IMR-90 (cell line): ENCODE data around the gene FRMD3. TPM values are rescaled to one million over a fixed set of nuclear protein-coding genes. Genes with fewer than 3 reads are reported as not detected.

ENCODE experiments used
- ATAC-seq: fragments of 200-7000 bp; cut with Tn5 transposase; 2 replicates; pipeline ENCODE4 v1.9.1; 2020; ENCODE audit warnings: low read depth, mild to moderate bottlenecking, moderate library complexity
- BruUV-seq: library from RNA; stranded (reverse); fragments of 400-500 nt; replicated peaks from 2 replicates; lab custom pipeline; 2021; lab: Mats Ljungman, UMichigan
- CTCF ChIA-PET: fragments of 300-600 bp; formaldehyde crosslinking; extraction: SDS; loops from one replicate; lab custom pipeline; 2021; ENCODE audit warnings: antibody characterized with exemption; lab: Yijun Ruan, JAX
- POLR2A ChIA-PET: fragments of 300-600 bp; sonication (Branson Sonifier 250); formaldehyde crosslinking; loops from one replicate; lab custom pipeline; 2022; ENCODE audit warnings: antibody characterized with exemption; ENCODE audit not compliant: unreplicated experiment; lab: Charles Lee
- DNase-seq: peaks from one replicate; pipeline ENCODE4 v3.0.0; 2013
- H2AFZ ChIP-seq: replicated peaks from 2 replicates; pipeline ENCODE3; 2013; ENCODE audit warnings: low read length, mild to moderate bottlenecking; ENCODE audit not compliant: poor library complexity
- H2AK5ac ChIP-seq: 2 replicates; pipeline ENCODE4 v1.6.1; 2013; ENCODE audit warnings: low read depth, low read length, inconsistent platforms
- H2AK9ac ChIP-seq: replicated peaks from 2 replicates; pipeline ENCODE3; 2013; ENCODE audit warnings: mild to moderate bottlenecking, low read depth, low read length, moderate library complexity; ENCODE audit not compliant: poor library complexity
- H2BK120ac ChIP-seq: 2 replicates; pipeline ENCODE4 v1.6.1; 2013; ENCODE audit warnings: low read depth, low read length, inconsistent platforms
- H2BK15ac ChIP-seq: 3 replicates; pipeline ENCODE4 v1.6.1; 2013; ENCODE audit warnings: low read depth, low read length, inconsistent platforms
- H2BK20ac ChIP-seq: 2 replicates; pipeline ENCODE4 v1.6.1; 2013; ENCODE audit warnings: low read depth, mild to moderate bottlenecking, inconsistent platforms, low read length, moderate library complexity
- H2BK5ac ChIP-seq: 2 replicates; pipeline ENCODE4 v1.6.1; 2013; ENCODE audit warnings: mild to moderate bottlenecking, low read depth, low read length, inconsistent platforms; ENCODE audit not compliant: poor library complexity, severe bottlenecking
- H3K14ac ChIP-seq: replicated peaks from 2 replicates; pipeline ENCODE4 v1.6.1; 2013; ENCODE audit warnings: low read depth, low read length, inconsistent platforms
- H3K18ac ChIP-seq: 2 replicates; pipeline ENCODE4 v1.6.1; 2013; ENCODE audit warnings: low read depth, low read length, control low read depth
- H3K23ac ChIP-seq: 2 replicates; pipeline ENCODE4 v1.6.1; 2013; ENCODE audit warnings: low read depth, low read length, inconsistent platforms
- H3K27ac ChIP-seq: 2 replicates; pipeline ENCODE4 v1.5.1; 2013; ENCODE audit warnings: mild to moderate bottlenecking, control low read depth, low read length; ENCODE audit not compliant: insufficient read depth
- H3K27me3 ChIP-seq: 2 replicates; pipeline ENCODE4 v1.6.1; 2013; ENCODE audit warnings: low read length; ENCODE audit not compliant: control insufficient read depth, insufficient read depth
- H3K36me3 ChIP-seq: 2 replicates; pipeline ENCODE4 v1.6.1; 2013; ENCODE audit warnings: low read length, mixed read lengths; ENCODE audit not compliant: control insufficient read depth, insufficient read depth
- H3K4ac ChIP-seq: 2 replicates; pipeline ENCODE4 v1.6.1; 2013; ENCODE audit warnings: low read depth, low read length, inconsistent platforms
- H3K4me1 ChIP-seq: 2 replicates; pipeline ENCODE4 v1.6.1; 2013; ENCODE audit warnings: low read length, mixed read lengths; ENCODE audit not compliant: control insufficient read depth, insufficient read depth
- H3K4me2 ChIP-seq: 2 replicates; pipeline ENCODE4 v1.6.1; 2013; ENCODE audit warnings: low read depth, mild to moderate bottlenecking, control low read depth, low read length, moderate library complexity
- H3K4me3 ChIP-seq: 2 replicates; pipeline ENCODE4 v1.5.1; 2013; ENCODE audit warnings: low read depth, mild to moderate bottlenecking, control low read depth, low read length, moderate library complexity; ENCODE audit not compliant: insufficient read depth
- H3K56ac ChIP-seq: 2 replicates; pipeline ENCODE4 v1.6.1; 2013; ENCODE audit warnings: low read length, inconsistent platforms; ENCODE audit not compliant: insufficient read depth; ENCODE audit errors: extremely low read depth
- H3K79me1 ChIP-seq, 2 experiments: 2 replicates each; pipeline ENCODE4 v1.6.1; 2013; ENCODE audit warnings: low read length in 2 of 2, inconsistent platforms in 1 of 2, low read depth in 1 of 2
- H3K9ac ChIP-seq: 2 replicates; pipeline ENCODE4 v1.6.1; 2013; ENCODE audit warnings: low read depth, low read length, control low read depth
- H3K9me1 ChIP-seq: 2 replicates; pipeline ENCODE4 v1.6.1; 2013; ENCODE audit warnings: low read length, inconsistent platforms; ENCODE audit not compliant: insufficient read depth
- H3K9me3 ChIP-seq: 2 replicates; pipeline ENCODE4 v1.6.1; 2013; ENCODE audit warnings: low read length; ENCODE audit not compliant: control insufficient read depth, insufficient read depth
- H4K20me1 ChIP-seq: 2 replicates; pipeline ENCODE4 v1.6.1; 2013; ENCODE audit warnings: low read length, inconsistent platforms; ENCODE audit not compliant: insufficient read depth
- H4K5ac ChIP-seq: 2 replicates; pipeline ENCODE4 v1.6.1; 2013; ENCODE audit warnings: mild to moderate bottlenecking, low read depth, low read length, control low read depth
- H4K8ac ChIP-seq, 2 experiments: 2 replicates each; pipeline ENCODE4 v1.6.1; 2013; ENCODE audit warnings: low read depth in 2 of 2, low read length in 2 of 2, control low read depth in 1 of 2, inconsistent platforms in 1 of 2
- H4K91ac ChIP-seq: 2 replicates; pipeline ENCODE4 v1.6.1; 2013; ENCODE audit warnings: low read depth, low read length, inconsistent platforms; ENCODE audit not compliant: insufficient read depth
- BHLHE40 ChIP-seq: fragments of 150-350 bp; IDR thresholded peaks from 2 replicates; pipeline ENCODE4 v1.6.1; 2016; ENCODE audit warnings: mild to moderate bottlenecking, low read depth, low read length
- CEBPB ChIP-seq: IDR thresholded peaks from 2 replicates; pipeline ENCODE4 v1.6.1; 2012; ENCODE audit warnings: low read depth, low read length, improper control_type of control experiment
- CTCF ChIP-seq: conservative IDR thresholded peaks from 2 replicates; pipeline ENCODE4 v1.5.1; 2012; ENCODE audit warnings: mild to moderate bottlenecking, low read depth, low read length, improper control_type of control experiment
- FOS ChIP-seq: fragments of 150-350 bp; IDR thresholded peaks from 2 replicates; pipeline ENCODE4 v1.6.1; 2016; ENCODE audit warnings: low read depth, low read length
- POLR2A ChIP-seq: IDR thresholded peaks from 2 replicates; pipeline ENCODE4 v1.6.1; 2012; ENCODE audit warnings: mild to moderate bottlenecking, low read depth, low read length
- RAD21 ChIP-seq: IDR thresholded peaks from 2 replicates; pipeline ENCODE4 v1.6.1; 2012; ENCODE audit warnings: low read length, improper control_type of control experiment
- RCOR1 ChIP-seq: IDR thresholded peaks from 2 replicates; pipeline ENCODE4 v1.6.1; 2012; ENCODE audit warnings: mild to moderate bottlenecking, low read length, improper control_type of control experiment; ENCODE audit not compliant: insufficient replicate concordance
- RFX5 ChIP-seq: IDR thresholded peaks from 2 replicates; pipeline ENCODE4 v1.8.0; 2012; ENCODE audit warnings: low read depth, mild to moderate bottlenecking, low read length, moderate library complexity
- SMC3 ChIP-seq: fragments of 150-350 bp; IDR thresholded peaks from 2 replicates; pipeline ENCODE4 v1.6.1; 2016; ENCODE audit warnings: low read depth, mild to moderate bottlenecking, antibody characterized with exemption, low read length, moderate library complexity
- WGBS, 2 experiments: methylation state at CpG; one replicate each; pipeline versions ENCODE4 v1.1.5 to v1.1.7; 2013; ENCODE audit warnings: missing lambda C conversion rate in 2 of 2; ENCODE audit not compliant: insufficient read length in 1 of 2; ENCODE audit errors: extremely low coverage in 2 of 2; 5-methylcytosine and 5-hydroxymethylcytosine counted together
- dilution Hi-C: fragments of 300-500 bp; cut with HindIII; formaldehyde crosslinking; loops from one replicate; pipeline ENCODE4 v1.14.3; 2018; ENCODE audit warnings: low sequenced_read_pairs; ENCODE audit not compliant: unreplicated experiment
- in situ Hi-C: fragments of 300-500 bp; cut with MboI; formaldehyde crosslinking; loops from 3 replicates; pipeline ENCODE4 v1.14.3; 2019; ENCODE audit warnings: low sequenced_read_pairs, inconsistent platforms, mixed read lengths
- intact Hi-C: fragments of 100-400 bp; cut with micrococcal nuclease; formaldehyde crosslinking; loops from 2 replicates; pipeline ENCODE4 v1.10.0; 2022
- polyA plus RNA-seq, 3 experiments: library from polyadenylated mRNA; depleted of rRNA; stranded (reverse); fragments of >200 nt; gene quantifications; 2 replicates each; pipeline ENCODE4 v1.2.3, GENCODE V29; 2012; ENCODE audit warnings: low replicate concordance in 1 of 3
- total RNA-seq: library from RNA; depleted of rRNA; stranded (reverse); fragments of >200 nt; gene quantifications from 2 replicates; pipeline ENCODE4 v1.2.3, GENCODE V29; 2012

Gene FRMD3
- total and polyA plus RNA-seq, 2 of the 4 experiments (the other 2 are of a cell fraction): 0.02 to 0.18 TPM

DNA sequence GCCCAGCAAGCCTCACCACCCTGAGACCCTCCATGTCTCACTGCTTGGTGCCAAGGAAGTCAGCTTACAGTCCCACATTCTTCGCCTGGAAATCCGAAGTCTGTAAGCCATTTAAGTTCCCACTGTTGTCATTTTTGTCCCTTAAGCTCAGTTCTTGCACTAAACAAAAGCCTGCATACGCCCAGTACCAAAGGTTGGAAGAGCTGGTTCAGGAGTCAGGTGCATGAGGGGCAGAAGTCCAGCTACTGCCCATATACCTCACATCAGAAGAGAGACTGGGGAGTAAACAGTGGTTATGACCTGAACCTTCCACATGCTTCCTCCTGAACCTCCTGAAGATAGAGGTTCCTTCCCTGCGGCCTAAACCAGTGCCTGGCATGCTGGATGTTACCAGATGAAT is 146.0 kb downstream of the FRMD3 start:
- intact Hi-C loops (no loop called here), dilution Hi-C loops (no loop called here), in situ Hi-C loops (no loop called here)
- POLR2A ChIA-PET: no interaction called here
- Histone ChIP-seq H3K27me3 (no peaks in the 10 kb centered on the region), H2BK15ac (no peak overlapping the region), H2AK5ac (no peak overlapping the region), H4K5ac (no peak overlapping the region), H3K9me1 (no peaks in the 10 kb centered on the region), H2BK120ac (no peak overlapping the region), H3K4ac (no peak overlapping the region), H4K91ac (no peak overlapping the region), H3K56ac (no peak overlapping the region), H3K27ac (no peak overlapping the region), H3K4me1 (no peaks in the 10 kb centered on the region), H3K79me1 (no peaks in the 10 kb centered on the region), H3K18ac (no peak overlapping the region), H4K20me1 (no peaks in the 10 kb centered on the region), H3K36me3 (no peaks in the 10 kb centered on the region), H2BK20ac (no peak overlapping the region), H3K9ac (no peak overlapping the region), H3K14ac (no peak overlapping the region), H4K8ac (no peak overlapping the region), H3K4me3 (no peak overlapping the region), H2AK9ac (no peak overlapping the region), H2BK5ac (no peak overlapping the region), H3K9me3 (no peaks in the 10 kb centered on the region), H2AFZ (no peak overlapping the region), H3K23ac (no peak overlapping the region), H3K4me2 (no peak overlapping the region)
- WGBS, 2 experiments: no CpG with 5 or more reads among the region's 4 CpGs
- DNase-seq: no peak
- no TSS peak for BruUV-seq
- ATAC-seq: no peak
- CTCF ChIA-PET: no interaction called here
- TF ChIP-seq SMC3 (no peak), CEBPB (no peak), FOS (no peak), POLR2A (no peak), BHLHE40 (no peak), RAD21 (no peak), CTCF (no peak), RFX5 (no peak), RCOR1 (no peak)
